ENCODE data around the gene PTGDR2. TPM values are rescaled to one million over a fixed set of nuclear protein-coding genes. Genes with fewer than 3 reads are reported as not detected.

Gene PTGDR2
- total RNA-seq (2011; cell fraction: chromatin; rRNA removed; ENCODE audit: low replicate concordance) = 3.5 and 11.1 TPM in 2 replicates
- total RNA-seq (2011; cell fraction: nucleolus; rRNA removed) = 9.9 and 14.3 TPM in 2 replicates
- 7.9 and 10.4 TPM in 2 replicates for total RNA-seq (2011; cell fraction: nucleoplasm; rRNA removed)
- 1.9 and 2.5 TPM in 2 replicates for total RNA-seq (2014; rRNA removed)
- 0.64 and 0.80 TPM in 2 replicates for total RNA-seq (2014; rRNA removed; fragmentation: Illumina TruSeq; extraction: Trizol)
- 0.87 and 1.1 TPM in 2 replicates for total RNA-seq (2015; rRNA removed; fragmentation: Illumina TruSeq; extraction: Trizol)
- 2.6 and 3.0 TPM in 2 replicates for total RNA-seq (2021)
- 1.7 and 1.9 TPM in 2 replicates for polyA plus RNA-seq (2011; rRNA removed)
- polyA plus RNA-seq (2011; cell fraction: cytosol; rRNA removed) = 1.8 and 5.9 TPM in 2 replicates
- 2.1 and 3.4 TPM in 2 replicates for polyA plus RNA-seq (2011; cell fraction: nucleus; rRNA removed)
- 5.2 and 7.0 TPM in 2 replicates for polyA plus RNA-seq (2012)
- polyA plus RNA-seq (2014; fragmentation: Illumina TruSeq; extraction: Trizol) = 1.6 TPM in 2 replicates
- under 1 TPM; 0.51 to 0.55 TPM for polyA plus RNA-seq (2014; fragmentation: Nextera tagmentation; extraction: Ambion mirVana)
- polyA plus RNA-seq (2014; rRNA removed) = 0.82 and 1.9 TPM in 2 replicates
- 2.3 and 3.8 TPM in 2 replicates for polyA minus RNA-seq (2011; rRNA and poly(A)+ RNA removed)
- 3.7 and 4.8 TPM in 2 replicates for polyA minus RNA-seq (2011; cell fraction: cytosol; rRNA and poly(A)+ RNA removed)
- 2.3 and 2.7 TPM in 2 replicates for polyA minus RNA-seq (2011; cell fraction: nucleus; rRNA and poly(A)+ RNA removed)
- Bru-seq, nascent RNA = percentile 40 among the genes with signal in this experiment
- BruChase-seq, experiment 1, labeled RNA remaining after a 2-hour chase = percentile 37 among the genes with signal in this experiment
- BruChase-seq, experiment 2, labeled RNA remaining after a 6-hour chase = percentile 30 among the genes with signal in this experiment
- long read RNA-seq, experiment 1, partial matches to known transcripts = 0 of 7 reads
- long read RNA-seq, experiment 1, other reads (novel, unspliced or antisense) = 5 of 7 reads
- long read RNA-seq, experiment 2, partial matches to known transcripts = 2 of 5 reads
- long read RNA-seq, experiment 2, other reads (novel, unspliced or antisense) = 0 of 5 reads
- long read RNA-seq, experiment 3 = 0 reads

DNA sequence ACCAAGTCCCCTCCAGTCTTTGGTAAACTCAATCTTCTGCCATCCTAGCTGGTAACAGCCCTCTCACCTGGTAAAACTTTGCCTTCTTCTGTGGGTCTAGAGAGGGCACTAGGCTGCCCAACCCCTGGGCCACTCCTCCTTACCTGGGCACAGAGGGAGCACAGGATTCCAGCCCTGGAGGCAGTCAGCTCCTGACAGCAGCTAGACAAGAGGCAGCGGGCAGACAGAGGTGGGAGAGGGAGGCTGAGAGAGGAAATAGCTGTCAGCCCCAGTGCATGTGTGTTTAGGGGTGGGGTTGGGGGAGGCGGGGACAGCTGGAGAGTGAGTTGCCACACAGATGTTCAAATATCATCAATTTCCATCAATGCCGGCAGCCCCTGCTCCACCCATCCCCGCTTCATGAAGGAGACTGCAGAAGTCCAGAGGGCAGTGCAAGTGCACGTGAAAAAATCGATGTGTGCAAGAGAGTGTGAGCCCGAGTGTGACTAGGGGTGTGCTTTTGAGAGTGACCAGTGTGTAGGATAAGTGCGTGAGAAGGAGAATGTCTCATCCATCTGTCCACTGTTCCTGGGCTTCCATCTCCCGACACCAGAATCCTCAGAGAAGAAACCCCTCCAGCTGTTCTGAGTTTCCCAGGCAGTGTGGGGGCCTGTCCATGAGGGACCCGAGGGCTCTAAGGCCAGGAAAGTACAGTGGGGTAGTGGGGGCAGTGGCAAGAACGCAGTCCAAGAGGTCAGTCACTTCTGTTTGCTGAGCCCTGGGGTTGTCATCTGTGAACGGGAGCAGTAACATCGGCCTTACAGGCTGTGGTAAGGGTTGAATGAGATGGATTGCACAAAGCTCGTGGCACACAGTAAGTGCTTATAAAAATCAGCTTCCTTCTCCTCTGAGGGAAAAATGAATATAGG is at the start of gene PTGDR2:
Gene PTGDR2, minus strand, starts transcription at position 225 of the 908 bp plus-strand sequence. CDS start 2,228 bp downstream, outside the sequence.
- intact Hi-C loops (cut with micrococcal nuclease) = no loop called here
- BruUV-seq (replicated peaks) = no TSS peak
- in situ Hi-C loops (cut with MboI) = no loop called here
- Histone ChIP-seq H3K4me1 (replicated peaks in 1 of 2; ENCODE audit: control insufficient read depth in 2 of 2, insufficient read depth in 2 of 2, low read length in 2 of 2) (peaks cover 38 to 47% of the 10 kb centered on the region in 2 experiments), H3K27me3 (ENCODE audit: control insufficient read depth in 2 of 2, insufficient read depth in 2 of 2, low read length in 2 of 2) (no peaks in the 10 kb centered on the region), H3K9me3 (replicated peaks; ENCODE audit: control insufficient read depth, insufficient read depth, low read depth, low read length) (no peaks in the 10 kb centered on the region), H3K79me2 (ENCODE audit: control insufficient read depth, insufficient read depth, low read length) (peaks cover 5% of the 10 kb centered on the region; the same call in 1 of the 3 replicates), H4K20me1 (replicated peaks; ENCODE audit: control insufficient read depth, insufficient read depth, low read length) (no peaks in the 10 kb centered on the region), H2AFZ (ENCODE audit: low read depth, low read length) (peak within 1 kb of the TSS; percentile 81), H3K36me3 (ENCODE audit: control insufficient read depth, insufficient read depth, low read length) (peaks cover 20% of the 10 kb centered on the region; the same call in 2 of the 3 replicates), H3K27ac (ENCODE audit: extremely low read depth, low read depth, low read length) (peak within 1 kb of the TSS; percentile 68), H3K9ac (ENCODE audit: insufficient read depth in 1 of 2, low read depth in 2 of 2, low read length in 2 of 2) (peak within 1 kb of the TSS; percentile 60 to 86), H3K4me2 (ENCODE audit: insufficient read depth, low read length) (peak within 1 kb of the TSS; percentile 86), H3K9me1 (ENCODE audit: control insufficient read depth, insufficient read depth, low read length) (peaks cover 6% of the 10 kb centered on the region), H3K4me3 (peak within 1 kb of the TSS; percentile 10; the same call in 1 of the 2 replicates)
- ChIA-PET POLR2A (interaction anchor here (0.6 to 2.3 kb wide), 9 partner anchors 8 to 442 kb away, joined by 3 to 7 read pairs (median 4); partner anchors contain the start of gene PRPF19), CTCF (ENCODE audit: low intra/inter-chr PET ratio) (no interaction called here)
- peak; percentile 49 to 74 (median 63) for DNase-seq (ENCODE audit: extremely low read depth in 1 of 4, low spot score in 3 of 4)
- WGBS (ENCODE audit: insufficient coverage, low coverage, missing lambda C conversion rate) = 21% methylated on average over 14 of the region's 14 CpGs
- FAIRE-seq = peak; percentile 57
- ATAC-seq = peak; percentile 75
- TF ChIP-seq, protein P1, sequence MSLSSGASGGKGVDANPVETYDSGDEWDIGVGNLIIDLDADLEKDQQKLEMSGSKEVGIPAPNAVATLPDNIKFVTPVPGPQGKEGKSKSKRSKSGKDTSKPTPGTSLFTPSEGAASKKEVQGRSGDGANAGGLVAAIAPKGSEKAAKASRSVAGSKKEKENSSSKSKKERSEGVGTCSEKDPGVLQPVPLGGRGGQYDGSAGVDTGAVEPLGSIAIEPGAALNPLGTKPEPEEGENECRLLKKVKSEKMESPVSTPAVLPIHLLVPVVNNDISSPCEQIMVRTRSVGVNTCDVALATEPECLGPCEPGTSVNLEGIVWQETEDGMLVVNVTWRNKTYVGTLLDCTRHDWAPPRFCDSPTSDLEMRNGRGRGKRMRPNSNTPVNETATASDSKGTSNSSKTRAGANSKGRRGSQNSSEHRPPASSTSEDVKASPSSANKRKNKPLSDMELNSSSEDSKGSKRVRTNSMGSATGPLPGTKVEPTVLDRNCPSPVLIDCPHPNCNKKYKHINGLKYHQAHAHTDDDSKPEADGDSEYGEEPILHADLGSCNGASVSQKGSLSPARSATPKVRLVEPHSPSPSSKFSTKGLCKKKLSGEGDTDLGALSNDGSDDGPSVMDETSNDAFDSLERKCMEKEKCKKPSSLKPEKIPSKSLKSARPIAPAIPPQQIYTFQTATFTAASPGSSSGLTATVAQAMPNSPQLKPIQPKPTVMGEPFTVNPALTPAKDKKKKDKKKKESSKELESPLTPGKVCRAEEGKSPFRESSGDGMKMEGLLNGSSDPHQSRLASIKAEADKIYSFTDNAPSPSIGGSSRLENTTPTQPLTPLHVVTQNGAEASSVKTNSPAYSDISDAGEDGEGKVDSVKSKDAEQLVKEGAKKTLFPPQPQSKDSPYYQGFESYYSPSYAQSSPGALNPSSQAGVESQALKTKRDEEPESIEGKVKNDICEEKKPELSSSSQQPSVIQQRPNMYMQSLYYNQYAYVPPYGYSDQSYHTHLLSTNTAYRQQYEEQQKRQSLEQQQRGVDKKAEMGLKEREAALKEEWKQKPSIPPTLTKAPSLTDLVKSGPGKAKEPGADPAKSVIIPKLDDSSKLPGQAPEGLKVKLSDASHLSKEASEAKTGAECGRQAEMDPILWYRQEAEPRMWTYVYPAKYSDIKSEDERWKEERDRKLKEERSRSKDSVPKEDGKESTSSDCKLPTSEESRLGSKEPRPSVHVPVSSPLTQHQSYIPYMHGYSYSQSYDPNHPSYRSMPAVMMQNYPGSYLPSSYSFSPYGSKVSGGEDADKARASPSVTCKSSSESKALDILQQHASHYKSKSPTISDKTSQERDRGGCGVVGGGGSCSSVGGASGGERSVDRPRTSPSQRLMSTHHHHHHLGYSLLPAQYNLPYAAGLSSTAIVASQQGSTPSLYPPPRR (CRISPR knock-in tag; IDR thresholded peaks at IDR 0.05; ENCODE audit: borderline replicate concordance) = 0 out of 2 replicates have a peak, but pooled peaks have one; percentile 23
- TF ChIP-seq PKNOX1 (IDR thresholded peaks at IDR 0.05) (peak; percentile 52; the same call in 1 of the 2 replicates), VEZF1 (CRISPR knock-in tag; IDR thresholded peaks at IDR 0.05) (peak; percentile 64; the same call in 1 of the 2 replicates)
- TF ChIP-seq, protein P2, sequence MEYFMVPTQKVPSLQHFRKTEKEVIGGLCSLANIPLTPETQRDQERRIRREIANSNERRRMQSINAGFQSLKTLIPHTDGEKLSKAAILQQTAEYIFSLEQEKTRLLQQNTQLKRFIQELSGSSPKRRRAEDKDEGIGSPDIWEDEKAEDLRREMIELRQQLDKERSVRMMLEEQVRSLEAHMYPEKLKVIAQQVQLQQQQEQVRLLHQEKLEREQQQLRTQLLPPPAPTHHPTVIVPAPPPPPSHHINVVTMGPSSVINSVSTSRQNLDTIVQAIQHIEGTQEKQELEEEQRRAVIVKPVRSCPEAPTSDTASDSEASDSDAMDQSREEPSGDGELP (CRISPR knock-in tag; IDR thresholded peaks at IDR 0.05; ENCODE audit: borderline replicate concordance) = peak; percentile 56; the same call in 1 of the 2 replicates

All from K562 (cell line).